ENCODE measurements around the gene SPART. TPM values are rescaled to one million over a fixed set of nuclear protein-coding genes. Genes with fewer than 3 reads are reported as not detected.

Gene SPART
- total and polyA plus RNA-seq, 2 of the 8 experiments (the other 6 are each of a cell fraction or from before 2014, with no cell fraction given), result 27.2 to 74.1 TPM

DNA sequence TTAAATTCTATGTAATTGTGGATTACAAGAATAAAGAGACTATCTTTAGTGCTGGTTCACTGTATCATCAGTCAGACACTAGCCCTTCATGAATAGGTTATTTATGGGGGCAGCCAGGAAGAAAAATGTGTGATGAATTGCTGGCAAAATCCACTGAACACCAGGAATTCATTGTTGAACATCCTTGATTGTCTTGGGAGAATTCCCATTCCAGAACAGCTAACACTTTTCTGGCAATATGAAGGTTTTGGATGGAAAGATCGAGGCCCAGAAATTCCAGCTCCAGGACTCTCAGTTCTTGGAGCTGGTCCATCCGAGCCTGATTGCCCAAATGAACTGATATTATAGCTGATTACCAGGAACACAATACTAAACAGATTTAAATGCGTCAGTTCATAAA lies 11.5 kb upstream of the SPART start:
- no peak overlapping the region for H3K14ac ChIP-seq (ENCODE audit: insufficient read length)
- no peaks in the 10 kb centered on the region for H3K9me3 ChIP-seq (ENCODE audit: insufficient read depth in 2 of 2, low read depth in 1 of 2, low read length in 1 of 2)
- H4K91ac ChIP-seq (replicated peaks; ENCODE audit: insufficient read length, low read length), result no peak overlapping the region
- H2BK12ac ChIP-seq (ENCODE audit: low read depth, low read length), result no peak overlapping the region
- 0 out of 7 replicates have a peak, but pooled peaks cover 0 to 2% (median 0%) of the 10 kb centered on the region in 4 experiments for H3K27me3 ChIP-seq (replicated peaks in 1 of 4; ENCODE audit: control insufficient read depth in 3 of 4, extremely low read depth in 1 of 4, insufficient read depth in 3 of 4, low read length in 3 of 4)
- ChIA-PET POLR2A (ENCODE audit: partially characterized antibody) (interaction anchor here (0.9 kb wide), 1 partner anchor 11 kb away, joined by 4 read pairs; no protein-coding TSS in a partner anchor), CTCF (ENCODE audit: partially characterized antibody) (interaction anchor here (1.0 to 2.0 kb wide), 3 partner anchors 10 to 16 kb away, joined by 3 to 12 read pairs (median 4); no protein-coding TSS in a partner anchor)
- H2BK5ac ChIP-seq (ENCODE audit: low read depth, low read length), result no peak overlapping the region
- 84% methylated on average over 3 of the region's 3 CpGs; no CpG with 5 or more reads in 1 of the 2 experiments for WGBS, 2 experiments (ENCODE audit: extremely low coverage in 1 of 2, insufficient coverage in 1 of 2, insufficient read length in 1 of 2, insufficient replicate concordance in 2 of 2, low coverage in 1 of 2, low lambda C conversion rate in 2 of 2, missing lambda C conversion rate in 1 of 2)
- no peak overlapping the region for H3K56ac ChIP-seq (replicated peaks; ENCODE audit: insufficient read length, low read depth, low read length)
- no peaks in the 10 kb centered on the region; a peak in 1 of 8 replicates for H3K36me3 ChIP-seq (ENCODE audit: control insufficient read depth in 2 of 4, insufficient read depth in 4 of 4, low read length in 3 of 4)
- no peak overlapping the region for H2BK120ac ChIP-seq (replicated peaks; ENCODE audit: low read depth, low read length)
- no peak overlapping the region for H2BK15ac ChIP-seq (ENCODE audit: low read length)
- no peak overlapping the region for H3K4me3 ChIP-seq (ENCODE audit: extremely low read depth in 1 of 4, insufficient read depth in 2 of 4, low read depth in 3 of 4, low read length in 4 of 4)
- H2AFZ ChIP-seq (ENCODE audit: low read length), result no peak overlapping the region
- no peak overlapping the region for H2AK5ac ChIP-seq (ENCODE audit: low read depth, low read length)
- no peak overlapping the region for H3K9ac ChIP-seq (replicated peaks in 1 of 4; ENCODE audit: extremely low read depth in 1 of 4, low read depth in 3 of 4, low read length in 3 of 4)
- no peak for FAIRE-seq
- no peak overlapping the region for H4K5ac ChIP-seq (ENCODE audit: insufficient read length, low read depth, low read length)
- H3K23ac ChIP-seq (ENCODE audit: insufficient read length), result no peak overlapping the region
- H3K27ac ChIP-seq (ENCODE audit: low read depth, low read length), result no peak overlapping the region
- H3K18ac ChIP-seq (ENCODE audit: extremely low read depth, low read length), result no peak overlapping the region
- no peak overlapping the region for H3K4me2 ChIP-seq (ENCODE audit: insufficient read depth in 1 of 2, low read depth in 2 of 2, low read length in 2 of 2)
- no peaks in the 10 kb centered on the region for H3K79me2 ChIP-seq (ENCODE audit: control insufficient read depth in 1 of 2, insufficient read depth in 2 of 2, low read length in 2 of 2)
- H3K23me2 ChIP-seq (ENCODE audit: low read depth, low read length), result no peaks in the 10 kb centered on the region
- H3K4ac ChIP-seq (replicated peaks; ENCODE audit: insufficient read length, low read depth, low read length), result no peak overlapping the region
- H4K8ac ChIP-seq (ENCODE audit: extremely low read depth, insufficient read depth, low read length), result no peak overlapping the region
- H3K79me1 ChIP-seq (ENCODE audit: low read depth, low read length), result no peaks in the 10 kb centered on the region
- no peak for DNase-seq (ENCODE audit: low read depth in 1 of 2, low spot score in 2 of 2)
- TF ChIP-seq PHF8 (conservative IDR thresholded peaks at IDR 0.05; ENCODE audit: low read depth, low read length) (no peak), SP2 (IDR thresholded peaks at IDR 0.05; ENCODE audit: low read length) (no peak), SRF (IDR thresholded peaks at IDR 0.05; ENCODE audit: low read depth, low read length) (no peak), EGR1 (IDR thresholded peaks at IDR 0.05; ENCODE audit: borderline replicate concordance, low read depth, low read length) (no peak), SIRT6 (IDR thresholded peaks at IDR 0.05; ENCODE audit: low read length) (no peak), SIX5 (IDR thresholded peaks at IDR 0.05; ENCODE audit: low read depth, low read length) (no peak), EP300 (IDR thresholded peaks at IDR 0.05; ENCODE audit: borderline replicate concordance in 1 of 2, low read depth in 2 of 2, low read length in 2 of 2) (no peak), BRCA1 (IDR thresholded peaks at IDR 0.05; ENCODE audit: low read depth, low read length) (no peak), RAD21 (IDR thresholded peaks at IDR 0.05 in 1 of 2, conservative IDR thresholded peaks at IDR 0.05 in 1 of 2; ENCODE audit: low read depth in 2 of 2, low read length in 2 of 2) (no peak), CBX5 (IDR thresholded peaks at IDR 0.05; ENCODE audit: low read depth, low read length) (no peak)
- H3K4me1 ChIP-seq (replicated peaks in 1 of 4; ENCODE audit: control insufficient read depth in 3 of 4, insufficient read depth in 4 of 4, low read length in 3 of 4), result no peaks in the 10 kb centered on the region
- H4K20me1 ChIP-seq (replicated peaks in 1 of 2; ENCODE audit: control insufficient read depth in 1 of 2, insufficient read depth in 2 of 2, low read length in 2 of 2), result no peaks in the 10 kb centered on the region
- no peak overlapping the region for H2BK20ac ChIP-seq (ENCODE audit: low read length)

All from H1 (cell line).